GM12878 (cell line): ENCODE data around the gene RGS11.

ENCODE experiments used
- CEBPB ChIP-seq, 2 experiments: fragments of 150-350 bp in 1 of 2; IDR thresholded peaks; 2 replicates each; pipeline ENCODE4 v1.6.1; 2012 to 2014; ENCODE audit warnings: low read depth in 2 of 2, low read length in 2 of 2, borderline replicate concordance in 1 of 2, inconsistent platforms in 1 of 2
- ESRRA ChIP-seq: IDR thresholded peaks from 2 replicates; pipeline ENCODE4 v1.6.1; 2012; ENCODE audit warnings: mild to moderate bottlenecking, low read length, improper control_type of control experiment
- EZH2 ChIP-seq: IDR thresholded peaks from 2 replicates; pipeline ENCODE4 v1.6.1; 2012; ENCODE audit warnings: low read depth, mild to moderate bottlenecking, control low read depth, inconsistent platforms, low read length, borderline replicate concordance; ENCODE audit not compliant: control insufficient read depth
- GABPA ChIP-seq: IDR thresholded peaks from 2 replicates; pipeline ENCODE4 v1.6.1; 2014; ENCODE audit warnings: antibody characterized with exemption, low read depth, mild to moderate bottlenecking, inconsistent platforms
- YY1 ChIP-seq: IDR thresholded peaks from 2 replicates; pipeline ENCODE4 v1.6.1; 2011; ENCODE audit warnings: low read depth, mild to moderate bottlenecking, low read length
- ZBED1 ChIP-seq: IDR thresholded peaks from 2 replicates; pipeline ENCODE4 v1.6.1; 2016; ENCODE audit warnings: borderline replicate concordance
- ZNF274 ChIP-seq: IDR thresholded peaks from one replicate; pipeline ENCODE4 v1.8.0; 2011; ENCODE audit not compliant: insufficient read length, insufficient read depth
- ZZZ3 ChIP-seq: IDR thresholded peaks from 2 replicates; pipeline ENCODE4 v1.6.1; 2011; ENCODE audit warnings: low read depth; ENCODE audit not compliant: control insufficient read depth, insufficient read length
- TF ChIP-seq, protein P1 (sequence below): fragments of 450-650 bp; IDR thresholded peaks from 2 replicates; pipeline ENCODE4 v1.6.1; 2017; ENCODE audit warnings: mild to moderate bottlenecking, moderate library complexity
- TF ChIP-seq, protein P2 (sequence below), 3 experiments: IDR thresholded peaks in 2 of 3; conservative IDR thresholded peaks in 1 of 3; 2 replicates each; pipeline ENCODE4 v1.5.1; 2011; ENCODE audit warnings: low read depth in 3 of 3, low read length in 3 of 3, mild to moderate bottlenecking in 3 of 3, control low read depth in 2 of 3, moderate library complexity in 2 of 3, inconsistent platforms in 1 of 3, mixed read lengths in 1 of 3; ENCODE audit not compliant: control insufficient read depth in 2 of 3, insufficient read depth in 1 of 3; ENCODE audit errors: extremely low read depth in 1 of 3

DNA sequence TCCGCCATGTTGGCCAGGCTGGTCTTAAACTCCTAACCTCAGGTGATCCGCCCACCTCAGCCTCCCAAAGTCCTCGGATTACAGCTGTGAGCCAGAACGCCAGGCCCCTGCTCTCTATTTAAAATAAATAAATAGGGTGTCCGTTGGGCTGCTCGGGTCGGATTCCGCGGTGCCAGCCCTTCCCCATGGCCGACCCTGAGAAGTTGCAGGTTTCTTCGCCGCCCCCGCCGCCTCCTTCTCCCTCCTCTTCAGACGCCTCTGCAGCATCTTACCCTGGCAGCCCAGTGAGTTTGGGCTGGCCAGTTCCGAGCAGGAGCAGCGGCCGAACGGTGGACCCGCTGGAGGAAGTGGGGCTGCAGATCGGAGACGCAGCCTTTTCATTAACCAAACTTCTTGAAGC lies 44.8 kb downstream of the RGS11 start:
- TF ChIP-seq ZNF274 (no peak), GABPA (no peak), CEBPB (IDR thresholded peaks at IDR 0.05; ENCODE audit: borderline replicate concordance in 1 of 2, low read depth in 2 of 2, low read length in 2 of 2) (no peak), ZZZ3 (no peak), ZBED1 (no peak), YY1 (no peak), ESRRA (no peak), EZH2 (no peak)
- TF ChIP-seq, protein P1, sequence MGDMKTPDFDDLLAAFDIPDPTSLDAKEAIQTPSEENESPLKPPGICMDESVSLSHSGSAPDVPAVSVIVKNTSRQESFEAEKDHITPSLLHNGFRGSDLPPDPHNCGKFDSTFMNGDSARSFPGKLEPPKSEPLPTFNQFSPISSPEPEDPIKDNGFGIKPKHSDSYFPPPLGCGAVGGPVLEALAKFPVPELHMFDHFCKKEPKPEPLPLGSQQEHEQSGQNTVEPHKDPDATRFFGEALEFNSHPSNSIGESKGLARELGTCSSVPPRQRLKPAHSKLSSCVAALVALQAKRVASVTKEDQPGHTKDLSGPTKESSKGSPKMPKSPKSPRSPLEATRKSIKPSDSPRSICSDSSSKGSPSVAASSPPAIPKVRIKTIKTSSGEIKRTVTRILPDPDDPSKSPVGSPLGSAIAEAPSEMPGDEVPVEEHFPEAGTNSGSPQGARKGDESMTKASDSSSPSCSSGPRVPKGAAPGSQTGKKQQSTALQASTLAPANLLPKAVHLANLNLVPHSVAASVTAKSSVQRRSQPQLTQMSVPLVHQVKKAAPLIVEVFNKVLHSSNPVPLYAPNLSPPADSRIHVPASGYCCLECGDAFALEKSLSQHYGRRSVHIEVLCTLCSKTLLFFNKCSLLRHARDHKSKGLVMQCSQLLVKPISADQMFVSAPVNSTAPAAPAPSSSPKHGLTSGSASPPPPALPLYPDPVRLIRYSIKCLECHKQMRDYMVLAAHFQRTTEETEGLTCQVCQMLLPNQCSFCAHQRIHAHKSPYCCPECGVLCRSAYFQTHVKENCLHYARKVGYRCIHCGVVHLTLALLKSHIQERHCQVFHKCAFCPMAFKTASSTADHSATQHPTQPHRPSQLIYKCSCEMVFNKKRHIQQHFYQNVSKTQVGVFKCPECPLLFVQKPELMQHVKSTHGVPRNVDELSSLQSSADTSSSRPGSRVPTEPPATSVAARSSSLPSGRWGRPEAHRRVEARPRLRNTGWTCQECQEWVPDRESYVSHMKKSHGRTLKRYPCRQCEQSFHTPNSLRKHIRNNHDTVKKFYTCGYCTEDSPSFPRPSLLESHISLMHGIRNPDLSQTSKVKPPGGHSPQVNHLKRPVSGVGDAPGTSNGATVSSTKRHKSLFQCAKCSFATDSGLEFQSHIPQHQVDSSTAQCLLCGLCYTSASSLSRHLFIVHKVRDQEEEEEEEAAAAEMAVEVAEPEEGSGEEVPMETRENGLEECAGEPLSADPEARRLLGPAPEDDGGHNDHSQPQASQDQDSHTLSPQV, result no peak
- TF ChIP-seq, protein P2, sequence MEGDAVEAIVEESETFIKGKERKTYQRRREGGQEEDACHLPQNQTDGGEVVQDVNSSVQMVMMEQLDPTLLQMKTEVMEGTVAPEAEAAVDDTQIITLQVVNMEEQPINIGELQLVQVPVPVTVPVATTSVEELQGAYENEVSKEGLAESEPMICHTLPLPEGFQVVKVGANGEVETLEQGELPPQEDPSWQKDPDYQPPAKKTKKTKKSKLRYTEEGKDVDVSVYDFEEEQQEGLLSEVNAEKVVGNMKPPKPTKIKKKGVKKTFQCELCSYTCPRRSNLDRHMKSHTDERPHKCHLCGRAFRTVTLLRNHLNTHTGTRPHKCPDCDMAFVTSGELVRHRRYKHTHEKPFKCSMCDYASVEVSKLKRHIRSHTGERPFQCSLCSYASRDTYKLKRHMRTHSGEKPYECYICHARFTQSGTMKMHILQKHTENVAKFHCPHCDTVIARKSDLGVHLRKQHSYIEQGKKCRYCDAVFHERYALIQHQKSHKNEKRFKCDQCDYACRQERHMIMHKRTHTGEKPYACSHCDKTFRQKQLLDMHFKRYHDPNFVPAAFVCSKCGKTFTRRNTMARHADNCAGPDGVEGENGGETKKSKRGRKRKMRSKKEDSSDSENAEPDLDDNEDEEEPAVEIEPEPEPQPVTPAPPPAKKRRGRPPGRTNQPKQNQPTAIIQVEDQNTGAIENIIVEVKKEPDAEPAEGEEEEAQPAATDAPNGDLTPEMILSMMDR (IDR thresholded peaks at IDR 0.05 in 2 of 3, conservative IDR thresholded peaks at IDR 0.05 in 1 of 3; ENCODE audit: control insufficient read depth in 2 of 3, extremely low read depth in 1 of 3, insufficient read depth in 1 of 3, low read depth in 3 of 3, low read length in 3 of 3), result no peak
